Activated CD4-positive, alpha-beta T cell treated with anti-CD3 and anti-CD28 coated beads for 24 hours (primary cell): ENCODE measurements around the gene AGBL1.
"Not testable (repeated sequence)": the region's sequence is repeated elsewhere in the genome, so short reads cannot be mapped to it uniquely, and the experiment has no call there.

Source experiments
- DNase-seq, 2 donors: peaks; one replicate each; pipeline ENCODE4 v3.0.0-alpha.2; 2020; ENCODE audit warnings: low read depth in 2 of 2

Gene AGBL1

GRCh38 chr15:86935841-86936240 is 856.2 kb downstream of the AGBL1 start:
- DNase-seq: no peak

DNA sequence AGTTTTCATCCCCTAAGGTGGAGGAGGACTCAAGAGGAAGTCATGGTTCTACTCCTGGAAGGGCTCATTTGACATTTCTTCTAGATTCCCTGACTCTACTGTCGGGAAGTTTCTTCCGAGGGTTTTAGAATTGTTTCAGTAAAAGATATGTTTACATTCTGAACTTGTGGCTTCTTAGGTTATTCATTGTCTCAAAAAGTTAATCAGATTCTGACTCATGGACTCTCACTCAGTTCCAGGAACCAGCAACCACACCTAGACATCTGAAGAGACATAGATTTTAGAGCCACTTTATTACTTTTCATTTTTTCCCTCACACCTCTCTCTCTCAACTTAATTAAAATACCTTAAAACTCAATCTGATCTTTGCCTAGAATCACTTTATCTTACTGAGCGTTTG is 862.6 kb downstream of the AGBL1 start:
- DNase-seq: no peak

- no peak for DNase-seq
Observed at GRCh38 chr15:86948719-86949118, 869.0 kb downstream of the AGBL1 start.

DNA sequence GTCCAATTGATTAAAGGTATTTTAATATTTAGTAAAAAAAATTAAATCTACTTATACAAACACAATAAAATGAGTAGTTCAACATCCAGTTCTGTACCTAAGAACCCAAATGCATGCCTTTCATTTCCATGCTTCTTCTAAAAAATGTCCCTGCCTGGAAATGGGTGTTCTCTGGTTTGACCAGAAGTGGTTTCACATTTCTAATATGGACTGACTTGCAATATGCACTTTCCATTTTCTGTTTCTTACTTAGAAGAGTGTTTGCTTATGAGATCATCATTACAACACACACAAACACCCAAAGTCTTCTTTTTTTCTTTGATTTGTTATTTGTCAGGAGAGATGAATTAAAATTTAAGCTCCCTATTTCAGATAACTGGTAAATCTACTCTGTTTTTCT is 879.6 kb downstream of the AGBL1 start:
- no peak for DNase-seq

GRCh38 chr15:86961669-86962068 is 882.0 kb downstream of the AGBL1 start:
- no peak for DNase-seq

GRCh38 chr15:86964271-86964670 is 884.6 kb downstream of the AGBL1 start:
- DNase-seq: no peak

DNA sequence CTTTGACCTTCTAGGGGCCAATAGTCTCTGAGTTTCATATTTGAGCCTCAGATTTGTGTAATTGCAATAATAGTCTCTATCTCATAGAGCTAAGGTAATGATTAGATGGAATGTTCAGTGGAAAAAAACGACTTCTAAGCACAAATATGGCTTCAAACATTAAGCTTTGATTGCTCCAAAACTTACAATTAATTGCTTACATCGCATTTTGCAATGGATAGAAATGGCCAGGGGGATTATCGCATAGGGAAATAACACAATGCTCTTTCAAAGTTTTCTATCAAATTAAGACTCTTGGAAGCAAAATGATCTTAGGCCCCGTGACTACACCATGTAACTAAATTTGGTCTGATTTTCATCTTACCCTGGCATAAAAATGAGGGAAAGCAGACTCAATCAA is 888.6 kb downstream of the AGBL1 start:
- no peak for DNase-seq

- DNase-seq: no peak
Observed at GRCh38 chr15:86969364-86969763, 889.7 kb downstream of the AGBL1 start.

DNA sequence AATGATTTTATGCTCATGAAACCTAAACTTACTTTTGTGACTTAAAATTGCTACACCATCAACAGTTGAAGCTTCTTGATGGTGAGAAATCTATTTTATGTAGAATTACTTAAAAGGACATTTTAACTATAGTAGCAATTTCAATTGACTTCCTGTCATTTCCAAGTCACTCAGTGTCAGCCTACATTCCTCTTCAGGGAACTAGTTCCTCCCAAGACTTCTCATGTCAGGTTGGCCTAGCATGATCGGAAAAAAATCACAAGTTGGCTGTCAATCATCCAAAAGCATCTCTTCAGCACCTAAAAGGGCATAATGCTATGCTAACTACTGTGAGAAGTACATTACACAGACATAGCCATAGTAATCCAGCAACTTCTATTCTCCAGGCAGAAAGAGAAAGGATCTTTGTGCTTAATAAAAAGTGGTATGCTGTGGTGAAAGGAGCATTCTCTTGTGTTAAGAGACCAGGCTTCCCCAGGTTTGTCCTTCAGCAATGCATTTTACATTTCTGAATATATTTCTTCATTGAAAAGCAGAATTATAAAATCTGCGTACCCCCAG is 893.7 kb downstream of the AGBL1 start:
- no peak for DNase-seq

DNA sequence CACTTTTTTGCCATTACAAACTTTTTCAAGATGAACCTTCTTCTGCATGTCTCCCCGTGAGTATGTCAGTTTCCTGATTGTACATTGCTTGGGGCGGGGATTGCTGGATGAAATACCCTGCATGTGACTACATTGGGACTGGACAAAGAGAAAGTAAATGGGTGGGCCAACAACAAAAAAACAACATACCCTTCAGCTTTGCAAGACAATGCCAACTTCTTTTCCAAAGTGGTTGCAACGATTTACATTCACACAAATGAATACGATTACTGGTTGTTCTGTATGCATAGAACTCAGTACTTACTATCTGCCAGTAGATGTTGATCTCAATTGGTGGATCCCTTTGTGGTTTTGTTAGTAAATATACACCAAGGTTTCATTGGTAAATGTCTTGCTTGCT is 908.4 kb downstream of the AGBL1 start:
- DNase-seq: no peak

DNA sequence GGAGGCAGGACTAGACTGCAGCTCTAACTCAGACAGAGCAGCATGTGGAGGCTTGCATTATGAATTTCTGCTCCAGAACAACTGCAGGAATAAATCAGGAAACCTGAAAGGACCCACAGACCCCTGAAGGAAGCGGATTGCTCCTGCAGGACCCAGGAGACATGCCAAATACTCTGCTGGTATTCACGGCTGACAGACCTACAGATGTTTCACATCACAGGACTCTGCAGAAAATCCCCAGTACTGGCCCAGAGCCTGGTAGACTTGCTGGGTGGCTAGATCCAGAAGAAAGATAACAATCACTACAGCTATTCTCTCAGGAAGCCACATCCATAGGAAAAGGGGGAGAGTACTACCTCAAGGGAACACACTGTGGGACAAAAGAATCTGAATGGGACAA is 942.1 kb downstream of the AGBL1 start:
- DNase-seq: no peak

GRCh38 chr15:87031540-87032230 is 952.0 kb downstream of the AGBL1 start:
- no peak for DNase-seq

- no peak for DNase-seq
Observed at GRCh38 chr15:87032295-87032694, 952.6 kb downstream of the AGBL1 start.

- DNase-seq: no peak
Observed at GRCh38 chr15:87033056-87033455, 953.4 kb downstream of the AGBL1 start.

DNA sequence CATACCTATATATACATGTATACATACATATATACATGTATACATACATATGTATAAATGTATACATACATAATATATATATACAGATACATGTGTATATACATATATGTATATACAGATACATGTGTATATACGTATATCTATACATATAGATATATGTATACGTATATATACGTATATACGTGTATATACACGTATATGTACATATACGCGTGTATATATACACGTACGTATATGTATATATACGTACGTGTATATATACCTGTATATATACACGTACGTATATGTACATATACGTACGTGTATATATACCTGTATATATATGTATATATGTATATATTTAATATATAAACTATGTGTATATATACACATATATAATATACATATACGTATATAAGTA is 955.2 kb downstream of the AGBL1 start:
- no peak for DNase-seq

- no peak for DNase-seq
Observed at GRCh38 chr15:87038404-87038803, 958.7 kb downstream of the AGBL1 start.

- DNase-seq: not testable (repeated sequence)
Observed at GRCh38 chr15:87042619-87043018, 962.9 kb downstream of the AGBL1 start.

- no peak for DNase-seq
Observed at GRCh38 chr15:87045746-87046145, 966.1 kb downstream of the AGBL1 start.

DNA sequence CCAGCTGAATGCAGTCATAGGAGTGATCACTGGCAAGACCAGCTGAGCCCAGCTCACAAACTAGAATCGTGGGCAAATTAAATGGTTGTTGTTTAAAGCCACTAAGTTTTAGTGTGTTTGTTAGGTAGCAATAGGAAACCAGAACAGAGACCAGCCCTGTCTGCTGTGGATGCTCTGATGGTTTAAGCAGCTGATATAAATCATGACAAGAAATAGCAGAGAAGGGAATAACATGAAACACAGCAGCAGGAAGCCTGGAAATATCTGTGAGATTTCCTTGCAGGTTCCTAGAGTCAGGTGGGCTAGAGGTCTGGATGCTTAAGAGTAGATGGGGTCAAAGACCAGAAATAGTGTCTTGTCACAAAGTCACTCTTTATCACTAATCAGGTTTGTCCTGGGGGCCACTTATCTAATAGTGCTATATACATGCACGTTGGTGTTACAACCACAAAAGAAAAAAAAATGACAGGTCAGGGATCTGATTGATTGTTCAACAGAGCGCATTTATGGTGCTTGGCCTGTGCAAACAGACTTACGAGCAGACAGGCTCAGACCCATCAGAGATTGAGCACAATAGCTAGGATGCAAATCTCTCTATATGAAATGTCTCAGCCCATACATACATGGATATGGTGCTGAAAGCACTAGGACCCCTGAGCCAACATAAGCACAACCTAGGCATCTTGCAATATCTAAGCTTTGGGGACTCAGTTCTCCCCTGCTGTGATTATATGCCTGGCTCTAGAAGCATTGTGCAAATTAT is 967.7 kb downstream of the AGBL1 start:
- no peak for DNase-seq
